Measurements from ENCODE around the gene CD59. TPM values are rescaled to one million over a fixed set of nuclear protein-coding genes. Genes with fewer than 3 reads are reported as not detected.
"Not testable (repeated sequence)": the region's sequence is repeated elsewhere in the genome, so short reads cannot be mapped to it uniquely, and the experiment has no call there.

The CD59 gene
- total RNA-seq, 1 experiment from 2014 or later, result 1,281 TPM

DNA sequence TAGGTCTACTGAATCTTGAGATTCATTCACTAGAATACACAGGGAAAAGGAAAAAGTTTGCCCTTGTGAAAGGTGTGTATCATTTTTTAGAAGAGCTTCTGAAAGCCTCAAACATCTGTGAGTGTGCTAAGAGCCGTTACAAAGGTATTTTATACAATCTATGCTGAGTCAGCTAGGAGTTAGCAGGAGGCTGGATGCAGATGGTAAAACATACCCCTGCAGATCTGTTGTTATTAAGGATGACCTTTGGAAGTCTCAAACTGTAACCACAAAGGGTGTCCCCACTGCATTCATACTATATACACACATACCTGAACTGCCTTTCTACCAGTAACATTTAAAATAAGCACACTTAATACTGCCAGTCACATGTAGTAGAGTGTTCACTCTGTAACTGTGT, 27.2 kb downstream of the CD59 start:
- Mint-ChIP-seq H3K9me3 (ENCODE audit: low read depth, unreplicated experiment) (no peaks in the 10 kb centered on the region), H3K36me3 (ENCODE audit: insufficient read depth, unreplicated experiment) (peaks cover 92% of the 10 kb centered on the region), H3K27me3 (ENCODE audit: unreplicated experiment) (no peaks in the 10 kb centered on the region), H3K4me1 (ENCODE audit: low read depth, unreplicated experiment) (peaks cover 62% of the 10 kb centered on the region), H3K4me3 (ENCODE audit: low read depth, unreplicated experiment) (no peak overlapping the region), H3K27ac (ENCODE audit: unreplicated experiment) (peak overlapping the region; percentile 77)
- TF ChIP-seq, protein P1, sequence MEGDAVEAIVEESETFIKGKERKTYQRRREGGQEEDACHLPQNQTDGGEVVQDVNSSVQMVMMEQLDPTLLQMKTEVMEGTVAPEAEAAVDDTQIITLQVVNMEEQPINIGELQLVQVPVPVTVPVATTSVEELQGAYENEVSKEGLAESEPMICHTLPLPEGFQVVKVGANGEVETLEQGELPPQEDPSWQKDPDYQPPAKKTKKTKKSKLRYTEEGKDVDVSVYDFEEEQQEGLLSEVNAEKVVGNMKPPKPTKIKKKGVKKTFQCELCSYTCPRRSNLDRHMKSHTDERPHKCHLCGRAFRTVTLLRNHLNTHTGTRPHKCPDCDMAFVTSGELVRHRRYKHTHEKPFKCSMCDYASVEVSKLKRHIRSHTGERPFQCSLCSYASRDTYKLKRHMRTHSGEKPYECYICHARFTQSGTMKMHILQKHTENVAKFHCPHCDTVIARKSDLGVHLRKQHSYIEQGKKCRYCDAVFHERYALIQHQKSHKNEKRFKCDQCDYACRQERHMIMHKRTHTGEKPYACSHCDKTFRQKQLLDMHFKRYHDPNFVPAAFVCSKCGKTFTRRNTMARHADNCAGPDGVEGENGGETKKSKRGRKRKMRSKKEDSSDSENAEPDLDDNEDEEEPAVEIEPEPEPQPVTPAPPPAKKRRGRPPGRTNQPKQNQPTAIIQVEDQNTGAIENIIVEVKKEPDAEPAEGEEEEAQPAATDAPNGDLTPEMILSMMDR (IDR thresholded peaks at IDR 0.05; ENCODE audit: unreplicated experiment), result no peak
- intact Hi-C loops (cut with micrococcal nuclease; ENCODE audit: unreplicated experiment), result no loop called here
- DNase-seq, result no peak
- TSS peak; percentile 52 for BruUV-seq (replicated peaks)
- CTCF ChIA-PET, result interaction anchor here (0.6 to 1.4 kb wide), 4 partner anchors 25 to 189 kb away, joined by 3 to 9 read pairs (median 3); no protein-coding TSS in a partner anchor

DNA sequence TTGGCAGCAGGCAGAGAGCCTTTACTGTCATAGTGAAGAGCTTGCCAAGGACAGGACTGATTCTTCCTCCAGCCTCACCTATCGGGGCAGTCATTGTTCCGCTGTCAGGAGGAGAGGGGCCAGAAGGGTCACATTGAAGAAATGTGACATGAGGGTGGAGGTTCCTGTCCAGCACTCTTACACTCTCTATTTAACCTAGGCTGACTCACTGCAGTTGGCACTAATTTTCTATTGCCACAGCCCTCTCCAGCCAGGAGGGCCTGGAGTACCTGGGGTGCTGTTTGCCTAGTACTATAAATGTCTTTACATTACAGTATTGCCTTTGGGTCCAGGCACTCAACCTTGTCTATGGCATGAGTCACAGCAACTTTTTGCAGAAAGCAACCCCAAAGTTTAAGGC, 28.4 kb downstream of the CD59 start:
- H3K9me3 Mint-ChIP-seq (ENCODE audit: low read depth, unreplicated experiment); H3K4me3 Mint-ChIP-seq (ENCODE audit: low read depth, unreplicated experiment); H3K27me3 Mint-ChIP-seq (ENCODE audit: unreplicated experiment); DNase-seq; BruUV-seq (replicated peaks); intact Hi-C loops (cut with micrococcal nuclease; ENCODE audit: unreplicated experiment): not testable (repeated sequence)
- Mint-ChIP-seq H3K36me3 (ENCODE audit: insufficient read depth, unreplicated experiment) (peaks cover 91% of the 10 kb centered on the region), H3K27ac (ENCODE audit: unreplicated experiment) (peak overlapping the region; percentile 94), H3K4me1 (ENCODE audit: low read depth, unreplicated experiment) (peaks cover 65% of the 10 kb centered on the region)
- CTCF ChIA-PET, result interaction anchor here (0.6 to 1.4 kb wide), 4 partner anchors 16 to 85 kb away, joined by 3 to 4 read pairs (median 3); no protein-coding TSS in a partner anchor

DNA sequence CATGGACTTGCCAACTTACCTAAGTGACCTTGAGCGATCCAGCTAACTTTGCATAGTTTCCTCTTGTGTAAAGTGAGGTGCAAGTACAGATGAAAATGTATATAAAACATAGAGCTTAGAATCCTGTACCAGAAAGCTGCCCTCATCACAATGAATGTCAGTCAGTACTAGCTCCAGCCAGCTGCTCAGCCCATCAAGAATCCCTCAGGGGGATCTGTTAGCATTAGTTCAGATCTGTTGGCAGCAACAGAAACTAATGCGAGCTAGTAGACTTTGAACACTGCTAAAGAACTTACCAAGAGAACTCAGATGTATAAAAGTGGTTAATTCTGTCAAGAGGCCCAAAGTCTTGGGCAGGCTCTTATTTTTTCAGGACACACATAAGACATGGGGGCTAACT, 29.3 kb downstream of the CD59 start:
- intact Hi-C loops (cut with micrococcal nuclease; ENCODE audit: unreplicated experiment), result no loop called here
- peaks cover 94% of the 10 kb centered on the region for H3K36me3 Mint-ChIP-seq (ENCODE audit: insufficient read depth, unreplicated experiment)
- BruUV-seq (replicated peaks), result no TSS peak
- H3K27ac Mint-ChIP-seq (ENCODE audit: unreplicated experiment), result peak overlapping the region; percentile 94
- H3K27me3 Mint-ChIP-seq (ENCODE audit: unreplicated experiment), result no peaks in the 10 kb centered on the region
- CTCF ChIA-PET, result interaction anchor here (0.6 to 1.4 kb wide), 7 partner anchors 9 to 433 kb away, joined by 3 to 4 read pairs (median 3); no protein-coding TSS in a partner anchor
- DNase-seq, result no peak
- H3K4me1 Mint-ChIP-seq (ENCODE audit: low read depth, unreplicated experiment), result peaks cover 73% of the 10 kb centered on the region
- H3K9me3 Mint-ChIP-seq (ENCODE audit: low read depth, unreplicated experiment), result no peaks in the 10 kb centered on the region
- TF ChIP-seq, protein P1 (IDR thresholded peaks at IDR 0.05; ENCODE audit: unreplicated experiment), result no peak
- H3K4me3 Mint-ChIP-seq (ENCODE audit: low read depth, unreplicated experiment), result no peak overlapping the region

DNA sequence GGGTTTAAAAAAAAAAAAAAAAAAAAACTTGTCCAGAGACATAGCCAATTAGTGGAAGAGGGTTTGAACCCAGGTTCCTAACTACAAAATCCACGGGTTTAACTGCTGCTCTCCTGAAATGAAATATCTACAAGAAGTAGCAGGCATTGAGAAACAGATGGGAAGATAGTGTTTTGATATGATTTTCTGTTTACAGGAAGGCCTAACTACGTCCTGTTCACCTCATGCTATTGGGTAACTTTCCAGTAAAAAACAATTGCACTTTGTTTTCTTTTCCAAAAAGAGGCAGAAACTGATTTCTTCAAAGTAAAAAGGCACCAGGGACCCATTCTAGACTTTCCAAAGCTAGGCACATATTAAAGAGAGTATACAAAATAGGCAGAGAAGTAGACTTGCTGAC, 29.7 kb downstream of the CD59 start:
- H3K4me3 Mint-ChIP-seq (ENCODE audit: low read depth, unreplicated experiment), result no peak overlapping the region
- DNase-seq, result no peak
- intact Hi-C loops (cut with micrococcal nuclease; ENCODE audit: unreplicated experiment), result no loop called here
- no peaks in the 10 kb centered on the region for H3K9me3 Mint-ChIP-seq (ENCODE audit: low read depth, unreplicated experiment)
- H3K27me3 Mint-ChIP-seq (ENCODE audit: unreplicated experiment), result no peaks in the 10 kb centered on the region
- CTCF ChIA-PET, result interaction anchor here (0.7 to 1.4 kb wide), 4 partner anchors 10 to 51 kb away, joined by 3 to 4 read pairs (median 3); no protein-coding TSS in a partner anchor
- BruUV-seq (replicated peaks), result no TSS peak
- H3K36me3 Mint-ChIP-seq (ENCODE audit: insufficient read depth, unreplicated experiment), result peaks cover 96% of the 10 kb centered on the region
- H3K4me1 Mint-ChIP-seq (ENCODE audit: low read depth, unreplicated experiment), result peaks cover 78% of the 10 kb centered on the region
- TF ChIP-seq, protein P1 (IDR thresholded peaks at IDR 0.05; ENCODE audit: unreplicated experiment), result no peak
- peak overlapping the region; percentile 94 for H3K27ac Mint-ChIP-seq (ENCODE audit: unreplicated experiment)
